Neural cell (in vitro differentiated cells): ENCODE data around the gene CACNA1D. TPM values are rescaled to one million over a fixed set of nuclear protein-coding genes. Genes with fewer than 3 reads are reported as not detected.

Experiments used
- H2AFZ ChIP-seq: fragments of 200-600, 300-800 bp; sonication (generic), shearing (Covaris generic); 2 replicates; pipeline ENCODE4 v1.6.0; 2014; ENCODE audit warnings: low read depth, mild to moderate bottlenecking, antibody characterized with exemption, low read length, moderate library complexity
- H3F3A ChIP-seq: fragments of 200-600 bp; shearing (Covaris generic); 2 replicates; pipeline ENCODE4 v1.6.1; 2016; ENCODE audit warnings: mild to moderate bottlenecking, moderate library complexity, mixed read lengths, antibody characterized with exemption, low read length; ENCODE audit not compliant: insufficient read depth, poor library complexity, severe bottlenecking
- H3K27ac ChIP-seq: fragments of 200-600, 300-800 bp; sonication (generic), shearing (Covaris generic); 2 replicates; pipeline ENCODE4 v1.5.1; 2014; ENCODE audit warnings: mild to moderate bottlenecking, low read length, moderate library complexity
- H3K27me3 ChIP-seq: fragments of 300-800, 200-600 bp; sonication (generic), shearing (Covaris generic); 2 replicates; pipeline ENCODE4 v1.6.0; 2014; ENCODE audit warnings: mild to moderate bottlenecking, low read depth, low read length, moderate library complexity; ENCODE audit not compliant: insufficient read depth
- H3K36me3 ChIP-seq: fragments of 300-800, 200-600 bp; sonication (generic), shearing (Covaris generic); 2 replicates; pipeline ENCODE4 v1.5.1; 2014; ENCODE audit warnings: mild to moderate bottlenecking, antibody characterized with exemption, low read length, moderate library complexity; ENCODE audit not compliant: insufficient read depth
- H3K4me2 ChIP-seq: fragments of 300-800, 200-600 bp; sonication (generic), shearing (Covaris generic); 2 replicates; pipeline ENCODE4 v1.6.0; 2014; ENCODE audit warnings: mild to moderate bottlenecking, low read length
- H3K4me3 ChIP-seq: fragments of 300-800, 200-600 bp; sonication (generic), shearing (Covaris generic); 2 replicates; pipeline ENCODE4 v1.5.1; 2014; ENCODE audit warnings: mild to moderate bottlenecking, low read length, moderate library complexity
- H3K79me2 ChIP-seq: fragments of 200-600 bp; shearing (Covaris generic); replicated peaks from 2 replicates; pipeline ENCODE4 v1.6.0; 2014; ENCODE audit warnings: mild to moderate bottlenecking, low read length, moderate library complexity; ENCODE audit not compliant: insufficient read depth
- H3K9ac ChIP-seq: fragments of 300-800, 200-600 bp; sonication (generic), shearing (Covaris generic); 2 replicates; pipeline ENCODE4 v1.6.1; 2016; ENCODE audit warnings: mild to moderate bottlenecking, low read length, mixed read lengths
- H3K9me2 ChIP-seq: fragments of 200-600 bp; shearing (Covaris generic); 2 replicates; pipeline ENCODE4 v1.6.1; 2016; ENCODE audit warnings: mild to moderate bottlenecking, low read length, mixed read lengths; ENCODE audit not compliant: insufficient read depth
- H3K9me3 ChIP-seq: fragments of 200-600, 300-800 bp; sonication (generic), shearing (Covaris generic); 2 replicates; pipeline ENCODE4 v1.6.1; 2016; ENCODE audit warnings: mild to moderate bottlenecking, mixed run types, low read length, moderate library complexity, mixed read lengths
- H4K20me1 ChIP-seq: fragments of 200-600 bp; shearing (Covaris generic); 2 replicates; pipeline ENCODE4 v1.6.1; 2016; ENCODE audit warnings: mild to moderate bottlenecking, mixed run types; ENCODE audit not compliant: insufficient read depth
- EP300 ChIP-seq: fragments of 450-650 bp; conservative IDR thresholded peaks from 2 replicates; pipeline ENCODE4 v1.6.1; 2014; ENCODE audit warnings: antibody characterized with exemption, mild to moderate bottlenecking, moderate library complexity; ENCODE audit not compliant: poor library complexity, severe bottlenecking
- EZH2 ChIP-seq: fragments of 200-600, 300-800 bp; shearing (Covaris generic), sonication (generic); IDR thresholded peaks from 2 replicates; pipeline ENCODE4 v1.6.1; 2014; ENCODE audit warnings: antibody characterized with exemption, low read length, borderline replicate concordance, mild to moderate bottlenecking; ENCODE audit not compliant: insufficient read depth, poor library complexity, severe bottlenecking
- MXI1 ChIP-seq: fragments of 450-650 bp; conservative IDR thresholded peaks from 2 replicates; pipeline ENCODE4 v1.6.1; 2014; ENCODE audit warnings: antibody characterized with exemption, mild to moderate bottlenecking; ENCODE audit not compliant: poor library complexity, severe bottlenecking
- POLR2AphosphoS5 ChIP-seq: IDR thresholded peaks from 2 replicates; pipeline ENCODE4 v1.6.1; 2012
- RAD21 ChIP-seq: fragments of 450-650 bp; conservative IDR thresholded peaks from 2 replicates; pipeline ENCODE4 v1.6.1; 2014; ENCODE audit warnings: antibody characterized with exemption, mild to moderate bottlenecking, moderate library complexity
- SMC3 ChIP-seq: fragments of 450-650 bp; conservative IDR thresholded peaks from 2 replicates; pipeline ENCODE4 v1.6.1; 2014; ENCODE audit warnings: antibody characterized with exemption, mild to moderate bottlenecking, moderate library complexity; ENCODE audit not compliant: poor library complexity
- polyA plus RNA-seq: library from polyadenylated mRNA; depleted of rRNA; stranded (reverse); fragments of >200 nt; gene quantifications from 2 replicates; pipeline ENCODE4 v1.2.3, GENCODE V29; 2014
- TF ChIP-seq, protein P1 (sequence below): IDR thresholded peaks from 2 replicates; pipeline ENCODE4 v1.6.1; 2012; ENCODE audit warnings: borderline replicate concordance
- TF ChIP-seq, protein P2 (sequence below): fragments of 450-650 bp; IDR thresholded peaks from 2 replicates; pipeline ENCODE4 v1.5.1; 2014; ENCODE audit warnings: antibody characterized with exemption, mild to moderate bottlenecking, moderate library complexity; ENCODE audit not compliant: poor library complexity, severe bottlenecking

CACNA1D gene
- polyA plus RNA-seq, 1 donor from 2014 or later: 22.5 TPM

DNA sequence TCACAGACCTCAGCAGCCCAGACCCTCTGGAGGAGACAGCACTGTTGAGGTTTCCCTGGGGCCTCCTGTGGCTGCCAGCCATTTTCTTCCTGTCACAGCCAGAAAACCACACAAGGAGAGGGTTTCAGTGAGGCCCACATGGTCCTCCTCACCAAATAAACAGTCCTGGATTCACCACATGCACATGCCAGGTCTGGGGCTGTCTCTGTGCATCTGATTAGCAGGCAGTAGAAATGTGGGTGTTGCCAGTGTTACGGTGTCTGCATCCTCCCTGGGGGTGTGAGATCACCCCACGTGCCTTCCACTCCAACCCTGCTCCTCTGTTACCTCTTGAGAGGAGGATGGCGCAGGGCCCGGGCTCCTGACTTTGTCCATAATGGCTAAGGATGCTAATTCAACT is 211.4 kb downstream of the CACNA1D start:
- Histone ChIP-seq H3K36me3 (no peaks in the 10 kb centered on the region), H3K27ac (no peak overlapping the region), H3K4me3 (no peak overlapping the region), H4K20me1 (no peaks in the 10 kb centered on the region), H2AFZ (no peak overlapping the region), H3F3A (no peaks in the 10 kb centered on the region), H3K79me2 (no peaks in the 10 kb centered on the region), H3K9me2 (no peaks in the 10 kb centered on the region), H3K4me2 (no peak overlapping the region), H3K9me3 (no peaks in the 10 kb centered on the region), H3K9ac (no peak overlapping the region), H3K27me3 (no peaks in the 10 kb centered on the region)
- TF ChIP-seq EP300 (no peak), EZH2 (no peak), RAD21 (no peak), POLR2AphosphoS5 (no peak), SMC3 (no peak), MXI1 (no peak)
- TF ChIP-seq, protein P1, sequence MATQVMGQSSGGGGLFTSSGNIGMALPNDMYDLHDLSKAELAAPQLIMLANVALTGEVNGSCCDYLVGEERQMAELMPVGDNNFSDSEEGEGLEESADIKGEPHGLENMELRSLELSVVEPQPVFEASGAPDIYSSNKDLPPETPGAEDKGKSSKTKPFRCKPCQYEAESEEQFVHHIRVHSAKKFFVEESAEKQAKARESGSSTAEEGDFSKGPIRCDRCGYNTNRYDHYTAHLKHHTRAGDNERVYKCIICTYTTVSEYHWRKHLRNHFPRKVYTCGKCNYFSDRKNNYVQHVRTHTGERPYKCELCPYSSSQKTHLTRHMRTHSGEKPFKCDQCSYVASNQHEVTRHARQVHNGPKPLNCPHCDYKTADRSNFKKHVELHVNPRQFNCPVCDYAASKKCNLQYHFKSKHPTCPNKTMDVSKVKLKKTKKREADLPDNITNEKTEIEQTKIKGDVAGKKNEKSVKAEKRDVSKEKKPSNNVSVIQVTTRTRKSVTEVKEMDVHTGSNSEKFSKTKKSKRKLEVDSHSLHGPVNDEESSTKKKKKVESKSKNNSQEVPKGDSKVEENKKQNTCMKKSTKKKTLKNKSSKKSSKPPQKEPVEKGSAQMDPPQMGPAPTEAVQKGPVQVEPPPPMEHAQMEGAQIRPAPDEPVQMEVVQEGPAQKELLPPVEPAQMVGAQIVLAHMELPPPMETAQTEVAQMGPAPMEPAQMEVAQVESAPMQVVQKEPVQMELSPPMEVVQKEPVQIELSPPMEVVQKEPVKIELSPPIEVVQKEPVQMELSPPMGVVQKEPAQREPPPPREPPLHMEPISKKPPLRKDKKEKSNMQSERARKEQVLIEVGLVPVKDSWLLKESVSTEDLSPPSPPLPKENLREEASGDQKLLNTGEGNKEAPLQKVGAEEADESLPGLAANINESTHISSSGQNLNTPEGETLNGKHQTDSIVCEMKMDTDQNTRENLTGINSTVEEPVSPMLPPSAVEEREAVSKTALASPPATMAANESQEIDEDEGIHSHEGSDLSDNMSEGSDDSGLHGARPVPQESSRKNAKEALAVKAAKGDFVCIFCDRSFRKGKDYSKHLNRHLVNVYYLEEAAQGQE: no peak
- TF ChIP-seq, protein P2, sequence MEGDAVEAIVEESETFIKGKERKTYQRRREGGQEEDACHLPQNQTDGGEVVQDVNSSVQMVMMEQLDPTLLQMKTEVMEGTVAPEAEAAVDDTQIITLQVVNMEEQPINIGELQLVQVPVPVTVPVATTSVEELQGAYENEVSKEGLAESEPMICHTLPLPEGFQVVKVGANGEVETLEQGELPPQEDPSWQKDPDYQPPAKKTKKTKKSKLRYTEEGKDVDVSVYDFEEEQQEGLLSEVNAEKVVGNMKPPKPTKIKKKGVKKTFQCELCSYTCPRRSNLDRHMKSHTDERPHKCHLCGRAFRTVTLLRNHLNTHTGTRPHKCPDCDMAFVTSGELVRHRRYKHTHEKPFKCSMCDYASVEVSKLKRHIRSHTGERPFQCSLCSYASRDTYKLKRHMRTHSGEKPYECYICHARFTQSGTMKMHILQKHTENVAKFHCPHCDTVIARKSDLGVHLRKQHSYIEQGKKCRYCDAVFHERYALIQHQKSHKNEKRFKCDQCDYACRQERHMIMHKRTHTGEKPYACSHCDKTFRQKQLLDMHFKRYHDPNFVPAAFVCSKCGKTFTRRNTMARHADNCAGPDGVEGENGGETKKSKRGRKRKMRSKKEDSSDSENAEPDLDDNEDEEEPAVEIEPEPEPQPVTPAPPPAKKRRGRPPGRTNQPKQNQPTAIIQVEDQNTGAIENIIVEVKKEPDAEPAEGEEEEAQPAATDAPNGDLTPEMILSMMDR: no peak

DNA sequence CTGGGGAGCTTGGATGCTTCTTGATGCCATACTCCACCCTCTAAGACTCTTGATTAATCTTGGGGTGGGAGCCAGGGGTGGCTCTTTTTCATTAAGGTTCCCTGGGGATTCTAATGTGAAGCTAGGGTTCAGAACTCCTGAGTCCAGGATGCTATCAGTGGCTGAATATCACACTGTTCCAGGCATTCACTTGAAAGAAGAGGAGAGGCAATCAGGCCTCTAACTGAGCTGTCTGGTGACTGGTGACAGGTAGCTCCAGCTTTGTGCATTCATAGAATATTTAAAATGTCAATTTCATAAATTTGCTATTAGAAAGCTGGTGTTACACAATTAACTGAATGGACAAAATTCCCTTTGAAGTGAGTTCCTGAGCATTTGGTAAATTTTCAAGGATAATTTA is 212.8 kb downstream of the CACNA1D start:
- Histone ChIP-seq H3K27ac (no peak overlapping the region), H3F3A (no peaks in the 10 kb centered on the region), H3K9me3 (no peaks in the 10 kb centered on the region), H3K79me2 (no peaks in the 10 kb centered on the region), H4K20me1 (no peaks in the 10 kb centered on the region), H3K36me3 (no peaks in the 10 kb centered on the region), H3K9me2 (no peaks in the 10 kb centered on the region), H2AFZ (no peak overlapping the region), H3K9ac (no peak overlapping the region), H3K4me2 (peak overlapping the region; percentile 14), H3K4me3 (peak overlapping the region; percentile 16), H3K27me3 (no peaks in the 10 kb centered on the region)
- TF ChIP-seq POLR2AphosphoS5 (no peak), SMC3 (no peak), RAD21 (no peak), EZH2 (no peak)
- TF ChIP-seq, protein P2: no peak
- TF ChIP-seq, protein P1: no peak
